Measurements from ENCODE around the gene RIC3.

RIC3 gene

DNA sequence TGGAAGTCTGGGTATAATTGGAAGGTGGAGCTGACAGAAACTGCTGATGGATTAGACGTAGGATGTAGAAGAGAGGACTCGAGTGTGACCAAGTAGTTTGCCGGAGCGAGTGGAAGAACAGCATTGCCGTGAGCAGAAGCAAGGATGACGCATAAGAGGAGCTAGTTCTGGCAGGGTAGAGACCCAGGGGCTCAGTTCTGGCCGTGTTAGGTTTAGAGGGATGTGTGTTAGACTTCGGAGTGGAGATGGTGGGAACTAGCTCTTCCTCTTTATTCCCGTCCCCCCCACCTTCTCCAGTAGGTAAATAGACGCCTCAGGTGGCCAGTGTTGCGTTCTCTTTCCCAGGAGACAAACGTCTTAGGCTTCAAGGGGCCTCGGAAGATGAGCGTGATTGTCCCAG, 68.7 kb downstream of the RIC3 start:
- FAIRE-seq (no peak), DNase-seq (ENCODE audit: insufficient read length, low spot score) (no peak)
- no peak for TF ChIP-seq SPI1 (IDR thresholded peaks at IDR 0.05; ENCODE audit: low read depth, low read length)

DNA sequence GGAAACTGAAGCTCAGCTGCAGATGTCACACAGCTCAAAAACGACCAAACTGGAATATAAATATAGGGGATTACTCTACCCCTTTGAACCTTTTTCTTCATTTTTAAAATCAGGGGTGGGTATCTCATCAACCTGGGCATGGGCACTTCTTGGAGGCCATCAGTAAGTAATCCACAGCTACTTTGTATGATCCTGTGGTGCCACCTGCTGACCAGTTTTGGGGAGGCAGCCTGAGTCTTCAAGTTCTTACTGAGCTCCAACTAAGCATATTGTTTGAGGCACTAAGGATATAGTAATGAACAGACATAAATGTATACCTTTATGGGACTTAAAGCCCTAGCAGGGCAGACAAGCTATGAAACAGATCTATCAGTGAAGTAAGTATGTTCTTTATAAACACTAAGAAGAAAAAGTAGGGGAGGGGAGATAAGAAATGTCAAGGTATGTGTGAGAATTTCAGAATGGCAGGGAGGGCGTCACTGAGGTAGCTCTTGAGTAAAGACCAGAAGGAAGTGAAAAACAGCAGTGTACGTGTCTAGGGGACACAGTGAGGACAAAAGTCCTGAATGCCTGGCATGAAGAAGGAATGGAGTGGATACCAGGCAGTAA, 69.4 kb downstream of the RIC3 start:
- TF ChIP-seq SPI1 (IDR thresholded peaks at IDR 0.05; ENCODE audit: low read depth, low read length) (no peak), PAX5 (IDR thresholded peaks at IDR 0.05; ENCODE audit: insufficient read depth, low read length, severe bottlenecking) (no peak)
- DNase-seq (ENCODE audit: insufficient read length, low spot score) (no peak), FAIRE-seq (peak; percentile 89)

- TF ChIP-seq SPI1 (IDR thresholded peaks at IDR 0.05; ENCODE audit: low read depth, low read length): no peak
- no peak for TF ChIP-seq PAX5 (IDR thresholded peaks at IDR 0.05; ENCODE audit: insufficient read depth, low read length, severe bottlenecking)
- no peak for TF ChIP-seq POLR2AphosphoS5 (IDR thresholded peaks at IDR 0.05; ENCODE audit: low read depth, low read length)
- TF ChIP-seq POU2F2 (IDR thresholded peaks at IDR 0.05; ENCODE audit: low read depth, low read length): no peak
- no peak for TF ChIP-seq TAF1 (IDR thresholded peaks at IDR 0.05; ENCODE audit: low read depth, low read length)
- TF ChIP-seq POLR2A (IDR thresholded peaks at IDR 0.05; ENCODE audit: low read depth, low read length): no peak
- FAIRE-seq (no peak), DNase-seq (ENCODE audit: insufficient read length, low spot score) (no peak)
Observed at GRCh38 chr11:8098879-8099278, 69.9 kb downstream of the RIC3 start.

GRCh38 chr11:8098361-8098760, 70.5 kb downstream of the RIC3 start:
- no peak for FAIRE-seq

GRCh38 chr11:8097926-8098325, 70.9 kb downstream of the RIC3 start:
- FAIRE-seq: no peak
- DNase-seq (ENCODE audit: insufficient read length, low spot score): no peak
- TF ChIP-seq POU2F2 (IDR thresholded peaks at IDR 0.05; ENCODE audit: low read depth, low read length): no peak

More at GRCh38 chr11:8098361-8098760, 70.5 kb downstream of the RIC3 start:
- no peak for TF ChIP-seq PAX5 (IDR thresholded peaks at IDR 0.05; ENCODE audit: insufficient read depth, low read length, severe bottlenecking)
- no peak for TF ChIP-seq SPI1 (IDR thresholded peaks at IDR 0.05; ENCODE audit: low read depth, low read length)
- DNase-seq (ENCODE audit: insufficient read length, low spot score): no peak

- FAIRE-seq (no peak), DNase-seq (ENCODE audit: insufficient read length, low spot score) (no peak)
- TF ChIP-seq TAF1 (IDR thresholded peaks at IDR 0.05; ENCODE audit: low read depth, low read length) (no peak), SPI1 (IDR thresholded peaks at IDR 0.05; ENCODE audit: low read depth, low read length) (peak; percentile 40; the same call in 1 of the 2 replicates)
Observed at GRCh38 chr11:8097468-8097867, 71.4 kb downstream of the RIC3 start.

- no peak for FAIRE-seq
- TF ChIP-seq POLR2A (IDR thresholded peaks at IDR 0.05; ENCODE audit: low read depth, low read length): no peak
- no peak for TF ChIP-seq POU2F2 (IDR thresholded peaks at IDR 0.05; ENCODE audit: low read depth, low read length)
- TF ChIP-seq SPI1 (IDR thresholded peaks at IDR 0.05; ENCODE audit: low read depth, low read length): no peak
- no peak for TF ChIP-seq TAF1 (IDR thresholded peaks at IDR 0.05; ENCODE audit: low read depth, low read length)
- no peak for TF ChIP-seq PAX5 (IDR thresholded peaks at IDR 0.05; ENCODE audit: insufficient read depth, low read length, severe bottlenecking)
- TF ChIP-seq POLR2AphosphoS5 (IDR thresholded peaks at IDR 0.05; ENCODE audit: low read depth, low read length): no peak
Observed at GRCh38 chr11:8097062-8097461, 71.8 kb downstream of the RIC3 start.

DNA sequence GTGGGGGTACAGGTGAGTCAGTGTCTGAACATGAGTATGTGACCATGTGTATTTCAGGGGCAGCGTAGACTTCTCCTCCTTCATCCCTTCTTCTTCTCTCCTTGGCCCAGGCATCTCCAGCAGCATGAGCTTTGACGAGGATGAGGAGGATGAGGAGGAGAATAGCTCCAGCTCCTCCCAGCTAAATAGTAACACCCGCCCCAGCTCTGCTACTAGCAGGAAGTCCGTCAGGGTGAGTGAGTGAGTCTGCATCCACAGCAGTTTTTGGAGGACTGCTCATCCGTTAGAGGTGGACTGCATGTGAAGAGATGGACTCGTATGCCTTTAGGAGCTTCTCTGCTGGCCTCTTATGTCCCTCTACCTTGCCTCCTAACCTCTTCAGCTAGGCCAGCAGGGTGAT, 72.2 kb downstream of the RIC3 start:
- TF ChIP-seq POLR2A (IDR thresholded peaks at IDR 0.05; ENCODE audit: low read depth, low read length): no peak
- TF ChIP-seq SPI1 (IDR thresholded peaks at IDR 0.05; ENCODE audit: low read depth, low read length): no peak
- TF ChIP-seq POLR2AphosphoS5 (IDR thresholded peaks at IDR 0.05; ENCODE audit: low read depth, low read length): no peak
- no peak for TF ChIP-seq TAF1 (IDR thresholded peaks at IDR 0.05; ENCODE audit: low read depth, low read length)
- no peak for TF ChIP-seq PAX5 (IDR thresholded peaks at IDR 0.05; ENCODE audit: insufficient read depth, low read length, severe bottlenecking)
- TF ChIP-seq POU2F2 (IDR thresholded peaks at IDR 0.05; ENCODE audit: low read depth, low read length): no peak
- FAIRE-seq: no peak
- DNase-seq (ENCODE audit: insufficient read length, low spot score): no peak

More at GRCh38 chr11:8097062-8097461, 71.8 kb downstream of the RIC3 start:
- DNase-seq (ENCODE audit: insufficient read length, low spot score): no peak

GRCh38 chr11:8095806-8096522, 72.9 kb downstream of the RIC3 start:
- FAIRE-seq: no peak
- no peak for TF ChIP-seq POLR2AphosphoS5 (IDR thresholded peaks at IDR 0.05; ENCODE audit: low read depth, low read length)
- no peak for DNase-seq (ENCODE audit: insufficient read length, low spot score)

- no peak for DNase-seq (ENCODE audit: insufficient read length, low spot score)
- FAIRE-seq: no peak
- no peak for TF ChIP-seq POU2F2 (IDR thresholded peaks at IDR 0.05; ENCODE audit: low read depth, low read length)
- TF ChIP-seq TAF1 (IDR thresholded peaks at IDR 0.05; ENCODE audit: low read depth, low read length): no peak
- no peak for TF ChIP-seq SPI1 (IDR thresholded peaks at IDR 0.05; ENCODE audit: low read depth, low read length)
- TF ChIP-seq PAX5 (IDR thresholded peaks at IDR 0.05; ENCODE audit: insufficient read depth, low read length, severe bottlenecking): no peak
- TF ChIP-seq POLR2A (IDR thresholded peaks at IDR 0.05; ENCODE audit: low read depth, low read length): no peak
- TF ChIP-seq POLR2AphosphoS5 (IDR thresholded peaks at IDR 0.05; ENCODE audit: low read depth, low read length): no peak
Observed at GRCh38 chr11:8095371-8095770, 73.5 kb downstream of the RIC3 start.

DNA sequence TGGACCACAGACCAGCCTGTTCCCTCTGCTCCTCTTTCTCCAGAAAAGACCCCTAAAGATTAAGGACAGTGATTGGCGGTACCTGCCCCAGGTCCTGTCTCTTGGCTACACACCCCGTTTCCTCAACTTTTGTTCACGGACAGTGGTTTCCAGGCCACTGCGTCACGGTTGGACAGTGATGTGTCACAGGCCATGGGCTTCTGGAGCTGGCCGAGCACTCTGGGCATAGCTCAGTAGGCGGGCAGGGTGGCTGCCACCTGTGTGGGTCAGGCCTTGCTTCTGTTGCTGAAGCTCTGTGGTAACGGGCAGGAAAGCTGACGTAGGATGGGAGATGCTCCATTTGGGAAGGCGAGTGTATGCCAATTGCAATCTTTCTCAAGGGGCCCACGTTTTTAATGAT, 74.2 kb downstream of the RIC3 start:
- DNase-seq (ENCODE audit: insufficient read length, low spot score) (no peak), FAIRE-seq (no peak)
- no peak for TF ChIP-seq POLR2AphosphoS5 (IDR thresholded peaks at IDR 0.05; ENCODE audit: low read depth, low read length)
- no peak for TF ChIP-seq SPI1 (IDR thresholded peaks at IDR 0.05; ENCODE audit: low read depth, low read length)
- TF ChIP-seq POLR2A (IDR thresholded peaks at IDR 0.05; ENCODE audit: low read depth, low read length): no peak
- TF ChIP-seq POU2F2 (IDR thresholded peaks at IDR 0.05; ENCODE audit: low read depth, low read length): no peak
